WTC11 (cell line): ENCODE data around the gene TPRX2. TPM values are rescaled to one million over a fixed set of nuclear protein-coding genes. Genes with fewer than 3 reads are reported as not detected.

Source experiments
- ATAC-seq: fragments of 200-7000 bp; cut with Tn5 transposase; 2 replicates; pipeline ENCODE4 v1.10.0; 2021; ENCODE audit warnings: mild to moderate bottlenecking, moderate library complexity
- CTCF ChIA-PET: fragments of 300-600 bp; sonication (Branson Sonifier 250); formaldehyde crosslinking; loops from one replicate; lab custom pipeline; 2021; ENCODE audit warnings: antibody characterized with exemption; lab: Charles Lee
- POLR2A ChIA-PET: fragments of 350-600 bp; sonication (Branson Sonifier 250); formaldehyde crosslinking; loops from one replicate; lab custom pipeline; 2021; ENCODE audit warnings: antibody characterized with exemption; lab: Charles Lee
- DNase-seq: peaks from one replicate; pipeline ENCODE4 v3.0.0; 2021; ENCODE audit warnings: low spot score
- H3K27ac Mint-ChIP-seq: 2 replicates; pipeline ENCODE4 v1.8.0; 2021; ENCODE audit warnings: mixed read lengths
- H3K27me3 Mint-ChIP-seq: 2 replicates; pipeline ENCODE4 v1.8.0; 2021; ENCODE audit warnings: low read depth, mild to moderate bottlenecking, moderate library complexity, mixed read lengths
- H3K36me3 Mint-ChIP-seq: 2 replicates; pipeline ENCODE4 v1.8.0; 2021; ENCODE audit warnings: mixed read lengths
- H3K4me1 Mint-ChIP-seq: 2 replicates; pipeline ENCODE4 v1.8.0; 2022; ENCODE audit warnings: mixed read lengths
- H3K4me3 Mint-ChIP-seq: 2 replicates; pipeline ENCODE4 v1.8.0; 2021; ENCODE audit warnings: mild to moderate bottlenecking, moderate library complexity, mixed read lengths
- H3K9me3 Mint-ChIP-seq: 2 replicates; pipeline ENCODE4 v1.8.0; 2021; ENCODE audit warnings: mixed read lengths
- CBFB ChIP-seq: sonication (generic); formaldehyde crosslinking; IDR thresholded peaks from 2 replicates; pipeline ENCODE4 v1.8.1; 2022; ENCODE audit warnings: mild to moderate bottlenecking, low read depth, missing genetic modification reagents
- CTCF ChIP-seq: fragments of 200-600 bp; IDR thresholded peaks from 2 replicates; pipeline ENCODE4 v1.8.0; 2022; ENCODE audit warnings: antibody characterized with exemption
- E2F1 ChIP-seq: sonication (generic); formaldehyde crosslinking; IDR thresholded peaks from 2 replicates; pipeline ENCODE4 v1.8.0; 2022; ENCODE audit warnings: mild to moderate bottlenecking, missing genetic modification reagents
- E2F4 ChIP-seq: sonication (generic); formaldehyde crosslinking; IDR thresholded peaks from 2 replicates; pipeline ENCODE4 v1.8.1; 2022; ENCODE audit warnings: low read depth, mild to moderate bottlenecking, moderate library complexity, missing genetic modification reagents, borderline replicate concordance
- FOXK1 ChIP-seq: sonication (generic); formaldehyde crosslinking; IDR thresholded peaks from 2 replicates; pipeline ENCODE4 v1.8.0; 2022; ENCODE audit warnings: mild to moderate bottlenecking, moderate library complexity, missing genetic modification reagents
- GABPB1 ChIP-seq: sonication (generic); formaldehyde crosslinking; IDR thresholded peaks from 2 replicates; pipeline ENCODE4 v1.8.1; 2023; ENCODE audit warnings: mild to moderate bottlenecking, missing genetic modification reagents
- IRF2 ChIP-seq: sonication (generic); formaldehyde crosslinking; IDR thresholded peaks from 2 replicates; pipeline ENCODE4 v1.8.0; 2022; ENCODE audit warnings: low read depth, missing genetic modification reagents, borderline replicate concordance
- MYBL2 ChIP-seq: sonication (generic); formaldehyde crosslinking; IDR thresholded peaks from 2 replicates; pipeline ENCODE4 v1.8.1; 2023; ENCODE audit warnings: mild to moderate bottlenecking, moderate library complexity, missing genetic modification reagents
- NFYB ChIP-seq: sonication (generic); formaldehyde crosslinking; conservative IDR thresholded peaks from 2 replicates; pipeline ENCODE4 v1.8.0; 2022; ENCODE audit warnings: low read depth, missing genetic modification reagents
- PRDM15 ChIP-seq: sonication (generic); formaldehyde crosslinking; IDR thresholded peaks from 2 replicates; pipeline ENCODE4 v1.8.0; 2022; ENCODE audit warnings: missing genetic modification reagents
- PREB ChIP-seq: sonication (generic); formaldehyde crosslinking; IDR thresholded peaks from 2 replicates; pipeline ENCODE4 v1.8.1; 2022; ENCODE audit warnings: mild to moderate bottlenecking, missing genetic modification reagents, moderate library complexity, borderline replicate concordance
- SP1 ChIP-seq: sonication (generic); formaldehyde crosslinking; conservative IDR thresholded peaks from 2 replicates; pipeline ENCODE4 v1.8.1; 2022; ENCODE audit warnings: missing genetic modification reagents
- ZNF121 ChIP-seq: sonication (generic); formaldehyde crosslinking; IDR thresholded peaks from 2 replicates; pipeline ENCODE4 v1.8.0; 2023; ENCODE audit warnings: missing genetic modification reagents
- ZNF138 ChIP-seq: sonication (generic); formaldehyde crosslinking; conservative IDR thresholded peaks from 2 replicates; pipeline ENCODE4 v1.8.1; 2022; ENCODE audit warnings: mild to moderate bottlenecking, moderate library complexity, missing genetic modification reagents
- ZNF396 ChIP-seq: fragments of 250-450 bp; sonication (Bioruptor Pico); IDR thresholded peaks from 2 replicates; pipeline ENCODE4 v1.8.0; 2021; ENCODE audit warnings: mild to moderate bottlenecking, moderate library complexity, borderline replicate concordance
- ZNF416 ChIP-seq: fragments of 250-450 bp; sonication (Bioruptor Pico); IDR thresholded peaks from 2 replicates; pipeline ENCODE4 v1.9.0; 2021; ENCODE audit warnings: mild to moderate bottlenecking, inconsistent platforms
- ZNF532 ChIP-seq: fragments of 250-450 bp; sonication (Bioruptor Pico); IDR thresholded peaks from 2 replicates; pipeline ENCODE4 v1.9.0; 2021; ENCODE audit warnings: mild to moderate bottlenecking, borderline replicate concordance
- ZNF671 ChIP-seq: fragments of 250-450 bp; sonication (Bioruptor Pico); IDR thresholded peaks from 2 replicates; pipeline ENCODE4 v1.8.0; 2021; ENCODE audit warnings: mild to moderate bottlenecking
- total RNA-seq: library from RNA; stranded (reverse); gene quantifications from 3 replicates; pipeline ENCODE4 v1.2.3, GENCODE V29; 2021

Gene TPRX2
- total RNA-seq, 1 experiment from 2014 or later: not detected

- no peaks in the 10 kb centered on the region for H3K27me3 Mint-ChIP-seq
- H3K4me1 Mint-ChIP-seq: peaks cover 21% of the 10 kb centered on the region
- H3K27ac Mint-ChIP-seq: peak overlapping the region; percentile 80; the same call in 1 of the 2 replicates
- peak; percentile 93 for ATAC-seq
- H3K9me3 Mint-ChIP-seq: peaks cover 6% of the 10 kb centered on the region; the same call in 1 of the 2 replicates
- H3K4me3 Mint-ChIP-seq: peak overlapping the region; percentile 45
- ChIA-PET POLR2A (no interaction called here), CTCF (interaction anchor here (0.8 to 3.5 kb wide), 8 partner anchors 10 to 98 kb away, joined by 3 to 54 read pairs (median 4); no protein-coding TSS in a partner anchor)
- TF ChIP-seq SP1 (peak; percentile 37; the same call in 1 of the 2 replicates), GABPB1 (CRISPR knock-in tag) (no peak), MYBL2 (CRISPR knock-in tag) (no peak), ZNF121 (peak; percentile 29; the same call in 1 of the 2 replicates), E2F4 (CRISPR knock-in tag) (no peak), ZNF138 (CRISPR knock-in tag) (no peak), CTCF (peak; percentile 97)
- H3K36me3 Mint-ChIP-seq: no peaks in the 10 kb centered on the region
- DNase-seq: peak; percentile 98
Observed at GRCh38 chr19:47863514-47863936, 4.5 kb downstream of the TPRX2 start.

GRCh38 chr19:47865166-47865565 lies 6.1 kb downstream of the TPRX2 start:
- POLR2A ChIA-PET: interaction anchor here (0.6 to 1.4 kb wide), 3 partner anchors 16 to 781 kb away, joined by 3 to 4 read pairs (median 3); no protein-coding TSS in a partner anchor
- no peak for ATAC-seq
- TF ChIP-seq CBFB (CRISPR knock-in tag): no peak
- no peak for TF ChIP-seq GABPB1 (CRISPR knock-in tag)
- TF ChIP-seq ZNF532 (CRISPR knock-in tag): no peak
- no peak for TF ChIP-seq PREB (CRISPR knock-in tag)
- no peak for TF ChIP-seq SP1
- no peak for TF ChIP-seq ZNF396
- TF ChIP-seq, all 79 proteins: peak for 0
- DNase-seq: no peak
- Mint-ChIP-seq H3K4me1 (peaks cover 23% of the 10 kb centered on the region), H3K27ac (no peak overlapping the region), H3K9me3 (peaks cover 6% of the 10 kb centered on the region; the same call in 1 of the 2 replicates), H3K4me3 (no peak overlapping the region), H3K27me3 (no peaks in the 10 kb centered on the region), H3K36me3 (no peaks in the 10 kb centered on the region)
- CTCF ChIA-PET: interaction anchor here (0.7 to 3.5 kb wide), 7 partner anchors 15 to 100 kb away, joined by 3 to 54 read pairs (median 5); no protein-coding TSS in a partner anchor

GRCh38 chr19:47878906-47879305 lies 19.9 kb downstream of the TPRX2 start:
- H3K9me3 Mint-ChIP-seq: peaks cover 5% of the 10 kb centered on the region
- H3K27ac Mint-ChIP-seq: no peak overlapping the region
- no peaks in the 10 kb centered on the region for H3K4me1 Mint-ChIP-seq
- ChIA-PET CTCF (interaction anchor here (2.0 kb wide), 1 partner anchor 10 kb away, joined by 10 read pairs; no protein-coding TSS in a partner anchor), POLR2A (no interaction called here)
- ATAC-seq: no peak
- no peaks in the 10 kb centered on the region; the same call in 1 of the 2 replicates for H3K36me3 Mint-ChIP-seq
- H3K27me3 Mint-ChIP-seq: no peaks in the 10 kb centered on the region
- no peak overlapping the region for H3K4me3 Mint-ChIP-seq
- DNase-seq: no peak
- TF ChIP-seq ZNF671 (CRISPR knock-in tag) (no peak), ZNF416 (no peak), IRF2 (CRISPR knock-in tag) (no peak), PRDM15 (CRISPR knock-in tag) (no peak), E2F1 (no peak), NFYB (CRISPR knock-in tag) (no peak), FOXK1 (CRISPR knock-in tag) (no peak)
